HG03520 (cell line): ENCODE measurements around the gene TEX54.
"Not testable (repeated sequence)": the region's sequence is repeated elsewhere in the genome, so short reads cannot be mapped to it uniquely, and the experiment has no call there.

ENCODE experiments used
- ATAC-seq: cut with Tn5 transposase; IDR thresholded peaks from one replicate; pipeline ENCODE4 v1.9.1; 2021; ENCODE audit warnings: mild to moderate bottlenecking, moderate library complexity; ENCODE audit not compliant: unreplicated experiment

The TEX54 gene

DNA sequence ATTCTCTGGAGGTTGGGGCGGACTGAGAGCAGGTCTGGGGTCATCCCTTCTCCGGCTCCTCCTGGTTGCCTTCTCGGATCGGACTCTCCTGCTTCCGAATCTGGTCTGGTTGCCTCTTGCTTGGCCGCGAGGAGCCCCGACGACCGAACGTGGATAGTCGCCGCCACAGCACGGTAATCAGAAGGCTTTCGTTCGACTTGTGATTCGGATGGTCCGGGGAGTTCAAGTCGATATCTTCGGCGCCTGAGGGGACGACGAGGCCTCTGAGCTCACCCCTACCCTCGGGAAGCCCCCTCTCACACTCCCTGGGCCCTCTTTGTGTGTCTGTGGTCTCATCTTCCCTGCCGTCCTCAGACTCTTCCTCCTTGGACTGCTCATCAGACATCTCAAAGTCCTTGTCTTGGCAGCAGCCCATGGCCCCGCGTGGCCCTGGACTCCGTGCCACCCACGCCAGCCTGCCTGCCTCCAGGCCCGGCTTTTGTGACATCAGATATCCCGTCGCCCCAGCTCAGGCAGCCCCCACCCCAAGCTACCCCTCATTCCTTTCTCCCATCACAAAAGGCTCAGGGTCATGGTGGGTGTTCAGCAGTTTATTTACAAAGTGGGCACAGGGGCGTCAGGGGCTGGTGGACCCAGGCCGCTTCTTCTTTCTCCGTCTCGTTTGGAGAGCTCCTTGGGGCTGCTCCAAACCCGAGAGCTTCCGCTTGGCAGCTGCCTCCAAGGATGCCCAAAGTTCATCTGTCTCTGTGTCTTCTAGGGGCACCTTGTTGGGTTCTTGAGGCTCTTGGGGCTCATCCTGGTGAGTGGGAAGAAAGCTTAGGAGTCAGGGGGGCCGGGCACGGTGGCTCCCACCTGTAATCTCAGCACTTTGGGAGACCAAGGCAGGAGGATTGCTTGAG is at the start of gene TEX54:
Gene TEX54 (minus strand): TSS at position 506 of the 899 bp plus-strand sequence.
- no peak for ATAC-seq

DNA sequence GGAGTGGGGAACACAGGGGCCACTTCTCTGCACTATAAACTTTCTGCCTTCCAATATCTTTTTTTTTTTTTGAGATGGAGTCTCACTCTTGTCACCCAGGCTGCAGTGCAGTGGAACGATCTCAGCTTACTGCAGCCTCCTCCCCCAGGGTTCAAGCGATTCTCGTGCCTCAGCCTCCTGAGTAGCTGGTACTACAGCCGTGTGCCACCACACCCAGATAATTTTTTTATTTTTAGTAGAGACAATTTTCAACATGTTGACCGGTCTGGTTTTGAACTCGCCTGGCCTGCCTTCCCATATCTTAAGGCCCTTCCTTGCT is 49.7 kb upstream of the TEX54 start:
- ATAC-seq = no peak

DNA sequence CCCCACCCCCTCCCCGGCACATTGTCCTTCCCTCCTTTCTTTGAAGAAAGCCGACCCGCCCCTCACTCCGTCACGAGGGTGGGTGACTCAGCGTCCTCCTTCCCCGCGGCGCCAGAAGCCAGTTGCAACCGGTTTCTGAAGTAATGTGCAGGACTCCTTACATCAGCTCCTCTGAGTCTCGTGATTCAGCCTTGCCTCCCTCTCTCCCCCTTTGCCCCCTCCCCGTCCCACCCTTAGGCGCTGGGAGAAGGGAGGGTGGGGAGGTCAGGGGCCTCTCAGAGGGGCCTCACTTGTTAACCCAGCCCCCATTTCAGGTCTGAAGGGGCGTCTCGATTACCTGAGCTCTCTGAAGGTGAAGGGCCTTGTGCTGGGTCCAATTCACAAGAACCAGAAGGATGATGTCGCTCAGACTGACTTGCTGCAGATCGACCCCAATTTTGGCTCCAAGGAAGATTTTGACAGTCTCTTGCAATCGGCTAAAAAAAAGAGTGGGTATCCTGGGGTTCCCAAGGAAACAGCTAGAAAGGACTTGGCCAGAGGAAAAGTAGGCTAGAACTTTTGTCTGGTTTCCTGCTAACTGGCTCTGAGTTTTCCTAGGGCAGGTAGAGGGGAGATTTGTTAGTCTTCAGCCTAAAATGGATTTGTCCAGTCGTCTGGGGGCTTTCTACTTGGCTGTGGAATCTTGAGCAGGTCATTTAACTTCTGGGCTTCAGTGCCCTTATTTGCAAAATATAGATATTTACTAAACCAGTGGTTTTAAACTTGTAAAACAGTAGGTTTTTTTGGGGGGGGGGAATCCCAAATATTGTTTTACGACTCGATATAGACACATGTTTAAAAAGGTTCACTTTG is 49.2 kb upstream of the TEX54 start:
- ATAC-seq = peak; percentile 40

DNA sequence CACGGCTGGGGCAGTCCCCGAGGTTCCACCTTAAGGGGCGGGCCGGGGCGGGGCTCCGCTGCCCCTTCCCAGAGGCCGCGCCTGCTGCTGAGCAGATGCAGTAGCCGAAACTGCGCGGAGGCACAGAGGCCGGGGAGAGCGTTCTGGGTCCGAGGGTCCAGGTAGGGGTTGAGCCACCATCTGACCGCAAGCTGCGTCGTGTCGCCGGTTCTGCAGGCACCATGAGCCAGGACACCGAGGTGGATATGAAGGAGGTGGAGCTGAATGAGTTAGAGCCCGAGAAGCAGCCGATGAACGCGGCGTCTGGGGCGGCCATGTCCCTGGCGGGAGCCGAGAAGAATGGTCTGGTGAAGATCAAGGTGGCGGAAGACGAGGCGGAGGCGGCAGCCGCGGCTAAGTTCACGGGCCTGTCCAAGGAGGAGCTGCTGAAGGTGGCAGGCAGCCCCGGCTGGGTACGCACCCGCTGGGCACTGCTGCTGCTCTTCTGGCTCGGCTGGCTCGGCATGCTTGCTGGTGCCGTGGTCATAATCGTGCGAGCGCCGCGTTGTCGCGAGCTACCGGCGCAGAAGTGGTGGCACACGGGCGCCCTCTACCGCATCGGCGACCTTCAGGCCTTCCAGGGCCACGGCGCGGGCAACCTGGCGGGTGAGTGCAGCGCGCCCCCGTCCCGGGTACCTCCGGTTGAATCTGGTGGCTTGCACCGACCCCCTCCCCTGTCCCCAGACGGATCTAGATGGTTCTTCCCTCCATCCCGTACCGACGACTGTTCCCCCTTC is 48.4 kb upstream of the TEX54 start, which contains the start of gene SLC3A2:
Gene SLC3A2 (plus strand): TSS at position 94 of the 776 bp plus-strand sequence. CDS start 128 bp downstream, at position 222.
- ATAC-seq = peak; percentile 58

GRCh38 chr11:62880231-62880802 is 47.7 kb upstream of the TEX54 start:
- ATAC-seq = peak; percentile 20

- no peak for ATAC-seq
Measured at GRCh38 chr11:62879235-62879978, 46.8 kb upstream of the TEX54 start.

GRCh38 chr11:62876712-62877111 is 44.1 kb upstream of the TEX54 start:
- no peak for ATAC-seq

DNA sequence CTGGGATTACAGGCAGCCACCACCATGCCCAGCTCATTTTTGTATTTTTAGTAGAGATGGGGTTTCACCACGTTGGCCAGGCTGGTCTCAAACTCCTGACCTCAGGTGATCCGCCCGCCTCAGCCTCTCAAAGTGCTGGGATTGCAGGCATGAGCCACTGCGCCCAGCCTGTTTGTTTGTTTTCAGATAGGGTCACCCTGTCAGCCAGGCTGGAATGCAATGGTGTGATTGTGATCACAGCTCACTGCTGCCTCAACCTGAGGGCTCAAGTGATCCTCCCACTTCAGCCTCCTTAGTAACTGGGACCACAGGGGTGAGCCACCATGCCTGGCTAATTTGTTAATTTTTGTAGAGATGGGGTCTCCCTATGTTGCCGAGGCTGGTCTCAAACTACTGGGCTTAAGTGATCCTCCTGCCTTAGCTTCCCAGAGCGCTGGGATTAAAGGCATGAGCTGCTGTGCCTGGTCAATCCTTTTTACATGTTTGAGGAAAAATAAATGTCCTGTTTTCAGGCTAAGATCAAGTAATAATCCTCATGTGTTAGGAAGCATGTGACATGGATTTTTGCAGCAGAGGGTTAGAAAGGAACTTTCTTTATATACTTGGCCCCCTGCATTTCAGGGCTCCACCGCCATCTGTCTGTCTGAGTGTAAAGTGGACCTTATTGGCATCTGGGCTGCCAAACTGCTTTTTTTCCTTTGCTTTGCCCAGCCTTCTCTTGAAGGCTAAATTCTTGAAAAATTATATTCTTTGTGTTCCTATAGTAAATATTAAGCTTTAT is 43.2 kb upstream of the TEX54 start:
- no peak for ATAC-seq

GRCh38 chr11:62874851-62875250 is 42.2 kb upstream of the TEX54 start:
- ATAC-seq = no peak

DNA sequence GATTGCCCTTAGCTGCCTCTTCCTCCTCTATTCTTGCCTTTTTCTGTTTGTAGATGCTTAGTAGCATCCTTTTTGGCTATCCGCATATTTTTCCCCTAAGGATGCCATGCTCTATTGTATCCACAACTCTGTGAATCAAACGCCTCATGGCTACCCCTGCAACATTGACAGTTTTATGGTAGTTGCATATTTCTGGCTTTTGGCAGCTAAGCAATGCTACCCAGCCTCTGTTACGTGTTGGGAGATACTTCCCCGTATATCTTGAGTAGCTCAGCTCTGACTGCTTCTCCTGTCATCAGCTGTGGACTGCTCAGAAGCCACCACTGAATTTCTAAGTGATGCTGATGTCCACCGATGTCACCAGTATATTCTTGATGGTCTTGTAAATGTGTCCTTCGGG is 33.0 kb upstream of the TEX54 start:
- ATAC-seq = no peak

- no peak for ATAC-seq
Measured at GRCh38 chr11:62863687-62864335, 31.2 kb upstream of the TEX54 start.

GRCh38 chr11:62861564-62862192 is 29.0 kb upstream of the TEX54 start:
- ATAC-seq = not testable (repeated sequence)

DNA sequence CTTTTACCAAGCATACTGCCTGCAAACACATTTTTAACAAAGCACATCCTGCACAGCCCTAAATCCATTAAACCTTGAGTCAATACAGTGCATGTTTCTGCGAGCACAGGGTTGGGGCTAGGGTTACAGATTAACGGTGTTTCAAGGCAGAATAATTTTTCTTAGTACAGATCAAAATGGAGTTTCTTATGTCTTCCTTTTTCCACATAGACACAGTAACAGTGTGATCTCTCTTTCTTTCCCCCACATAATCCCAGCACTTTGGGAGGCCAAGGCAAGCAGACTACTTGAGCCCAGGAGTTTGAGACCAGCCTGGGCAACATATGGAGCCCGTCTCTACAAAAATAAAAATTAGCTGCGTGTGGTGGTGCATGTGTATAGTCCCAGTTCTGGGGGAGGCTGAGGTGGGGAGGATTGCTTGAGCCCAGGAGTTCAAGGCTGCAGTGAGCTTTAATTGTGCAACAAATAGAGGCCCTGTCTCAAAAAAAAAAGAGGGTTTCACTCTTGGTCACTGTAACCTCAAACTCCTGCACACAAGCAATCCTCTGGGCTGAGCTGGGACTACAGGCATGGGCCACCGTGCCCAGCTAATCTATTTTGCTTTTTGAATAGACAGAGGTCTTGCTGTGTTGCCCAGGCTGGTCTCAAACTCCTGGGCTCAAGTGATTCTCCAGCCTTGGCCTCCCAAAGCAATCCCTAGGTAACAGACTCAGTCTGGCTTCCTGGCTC is 28.4 kb upstream of the TEX54 start:
- ATAC-seq = no peak

DNA sequence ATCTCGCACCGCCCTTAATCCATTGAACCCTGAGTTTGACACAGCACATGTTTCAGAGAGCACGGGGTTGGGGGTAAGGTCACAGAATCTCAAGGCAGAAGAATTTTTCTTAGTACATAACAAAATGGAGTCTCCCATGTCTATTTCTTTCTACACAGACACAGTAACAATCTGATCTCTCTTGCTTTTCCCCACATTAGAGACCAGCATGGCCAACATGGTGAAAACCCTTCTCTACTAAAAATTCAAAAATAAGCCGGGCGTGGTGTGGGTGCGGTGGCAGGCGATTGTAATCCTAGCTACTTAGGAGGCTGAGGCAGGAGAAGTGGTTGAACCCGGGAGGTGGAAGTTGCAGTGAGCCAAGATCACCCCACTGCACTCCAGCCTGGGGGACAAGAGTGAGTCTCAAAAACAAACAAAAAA is 26.7 kb upstream of the TEX54 start:
- ATAC-seq = not testable (repeated sequence)

DNA sequence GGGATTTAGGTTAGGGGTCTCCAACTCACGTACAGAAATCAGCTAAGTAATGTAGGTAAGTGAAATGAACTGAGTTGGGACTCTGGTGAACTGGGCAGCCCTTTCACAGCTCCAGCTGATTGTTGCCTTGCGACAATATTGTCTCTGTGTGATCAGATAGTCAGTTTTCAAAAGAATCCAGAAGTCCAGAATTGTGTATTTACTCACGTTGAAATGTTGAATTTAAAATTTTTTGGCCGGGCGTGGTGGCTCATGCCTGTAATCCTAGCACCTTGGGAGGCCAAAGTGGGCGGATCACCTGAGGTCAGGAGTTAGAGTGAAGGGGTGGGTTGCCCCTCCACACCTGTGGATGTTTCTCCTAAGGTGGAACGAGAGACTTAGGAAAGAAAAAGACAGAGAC is 25.6 kb upstream of the TEX54 start:
- ATAC-seq = no peak

DNA sequence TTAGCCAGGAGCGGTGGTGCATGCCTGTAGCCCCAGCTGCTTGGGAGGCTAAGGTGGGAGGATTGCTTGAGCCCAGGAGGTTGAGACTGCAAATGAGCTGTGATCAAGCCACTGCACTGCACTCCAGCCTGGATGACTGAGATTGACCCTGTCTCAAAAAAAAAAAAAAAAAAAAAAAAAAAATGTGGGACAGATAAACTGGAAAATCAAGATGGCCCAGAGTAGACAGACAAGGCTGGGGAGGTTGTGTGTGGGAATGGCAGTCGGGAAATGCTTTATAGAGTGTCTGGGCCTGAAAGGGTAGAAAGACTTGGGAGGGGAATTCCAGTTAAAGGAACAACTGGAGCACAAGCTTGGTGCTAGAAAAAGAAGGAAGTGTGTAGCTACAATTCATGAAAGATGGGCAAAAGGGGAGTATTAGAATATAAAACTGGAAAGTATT is 24.9 kb upstream of the TEX54 start:
- ATAC-seq = no peak

- no peak for ATAC-seq
Measured at GRCh38 chr11:62856333-62856895, 23.8 kb upstream of the TEX54 start.
